Hematopoietic multipotent progenitor cell treated with erythropoietin and hydrocortisone succinate and interleukin-3 and kit ligand, for 6 days (in vitro differentiated cells): ENCODE measurements around the gene LAMC3.
"Not testable (repeated sequence)": the region's sequence is repeated elsewhere in the genome, so short reads cannot be mapped to it uniquely, and the experiment has no call there.

Experiments
- DNase-seq: peaks from one replicate; pipeline ENCODE4 v3.0.0-alpha.2; 2015

The LAMC3 gene

GRCh38 chr9:131031005-131031641 lies 22.1 kb downstream of the LAMC3 start:
- no peak for DNase-seq

- DNase-seq = no peak
These were observed 22.6 kb downstream of the LAMC3 start for GRCh38 chr9:131031642-131032005.

- no peak for DNase-seq
These were observed 23.4 kb downstream of the LAMC3 start for GRCh38 chr9:131032384-131032783.

- DNase-seq = no peak
These were observed 24.6 kb downstream of the LAMC3 start for GRCh38 chr9:131033269-131034224.

- DNase-seq = no peak
These were observed 25.3 kb downstream of the LAMC3 start for GRCh38 chr9:131034268-131034667.

- not testable (repeated sequence) for DNase-seq
These were observed 25.8 kb downstream of the LAMC3 start for GRCh38 chr9:131034749-131035148.

- no peak for DNase-seq
These were observed 26.6 kb downstream of the LAMC3 start for GRCh38 chr9:131035548-131035947.

- no peak for DNase-seq
These were observed 27.1 kb downstream of the LAMC3 start for GRCh38 chr9:131036071-131036470.

GRCh38 chr9:131036529-131037334 lies 27.8 kb downstream of the LAMC3 start:
- DNase-seq = no peak

GRCh38 chr9:131037335-131038255 lies 28.6 kb downstream of the LAMC3 start:
- DNase-seq = no peak

GRCh38 chr9:131038256-131039128 lies 29.5 kb downstream of the LAMC3 start:
- DNase-seq = no peak

GRCh38 chr9:131039129-131039954 lies 30.4 kb downstream of the LAMC3 start:
- no peak for DNase-seq

GRCh38 chr9:131042666-131043065 lies 33.7 kb downstream of the LAMC3 start:
- no peak for DNase-seq

- peak; percentile 46 for DNase-seq
These were observed 34.1 kb downstream of the LAMC3 start for GRCh38 chr9:131043087-131043486.

- DNase-seq = no peak
These were observed 34.7 kb downstream of the LAMC3 start for GRCh38 chr9:131043646-131044045.

- no peak for DNase-seq
These were observed 36.5 kb downstream of the LAMC3 start for GRCh38 chr9:131045300-131046092.

- DNase-seq = no peak
These were observed 37.1 kb downstream of the LAMC3 start for GRCh38 chr9:131046093-131046380.

- DNase-seq = peak; percentile 86
These were observed 37.7 kb downstream of the LAMC3 start for GRCh38 chr9:131046581-131047202.

GRCh38 chr9:131048332-131048731 lies 39.4 kb downstream of the LAMC3 start:
- no peak for DNase-seq
